Karpas-422 (cell line): ENCODE results near the gene TMEM54. TPM values are rescaled to one million over a fixed set of nuclear protein-coding genes. Genes with fewer than 3 reads are reported as not detected.

Experiments
- DNase-seq: peaks from one replicate; pipeline ENCODE4 v3.0.0-alpha.2; 2015
- H2AFZ ChIP-seq: fragments of 200-600 bp; sonication (generic); 2 replicates; pipeline ENCODE4 v1.6.1; 2014; ENCODE audit warnings: antibody characterized with exemption, low read length, mixed read lengths
- H3K27ac ChIP-seq: fragments of 200-600 bp; sonication (generic); 2 replicates; pipeline ENCODE4 v1.5.1; 2014; ENCODE audit warnings: mild to moderate bottlenecking, low read length, moderate library complexity
- H3K27me3 ChIP-seq: fragments of 200-600 bp; sonication (generic); 2 replicates; pipeline ENCODE4 v1.6.1; 2014; ENCODE audit warnings: low read length, mixed read lengths
- H3K36me3 ChIP-seq: fragments of 200-600 bp; sonication (generic); 2 replicates; pipeline ENCODE4 v1.6.1; 2014; ENCODE audit warnings: low read length, mixed read lengths; ENCODE audit not compliant: insufficient read depth
- H3K4me1 ChIP-seq: fragments of 200-600 bp; sonication (generic); 2 replicates; pipeline ENCODE4 v1.6.1; 2014; ENCODE audit warnings: mild to moderate bottlenecking, low read length, mixed read lengths
- H3K4me2 ChIP-seq: fragments of 200-600 bp; sonication (generic); 2 replicates; pipeline ENCODE4 v1.6.1; 2014; ENCODE audit warnings: low read length, low read depth, mild to moderate bottlenecking; ENCODE audit not compliant: poor library complexity, severe bottlenecking
- H3K4me3 ChIP-seq: fragments of 200-600 bp; sonication (generic); 2 replicates; pipeline ENCODE4 v1.5.1; 2014; ENCODE audit warnings: mild to moderate bottlenecking, antibody characterized with exemption, low read length, mixed read lengths
- H3K79me2 ChIP-seq: fragments of 200-600 bp; sonication (generic); 2 replicates; pipeline ENCODE4 v1.6.1; 2014; ENCODE audit warnings: mild to moderate bottlenecking, low read length, mixed read lengths
- H3K9ac ChIP-seq: fragments of 200-600 bp; sonication (generic); 2 replicates; pipeline ENCODE4 v1.6.0; 2014; ENCODE audit warnings: low read length
- H3K9me2 ChIP-seq: fragments of 200-600 bp; sonication (generic), shearing (Covaris generic); replicated peaks from 2 replicates; pipeline ENCODE4 v1.6.0; 2014; ENCODE audit warnings: mild to moderate bottlenecking, low read length, moderate library complexity; ENCODE audit not compliant: insufficient read depth
- H3K9me3 ChIP-seq: fragments of 300-700, 200-600 bp; sonication (generic); 2 replicates; pipeline ENCODE4 v1.6.1; 2014; ENCODE audit warnings: low read length, mixed read lengths
- H4K20me1 ChIP-seq: fragments of 200-600 bp; sonication (generic); 2 replicates; pipeline ENCODE4 v1.6.1; 2014; ENCODE audit warnings: mild to moderate bottlenecking, antibody characterized with exemption, low read length, low read depth; ENCODE audit not compliant: insufficient read depth
- total RNA-seq: library from RNA; depleted of rRNA; stranded (reverse); fragments of >200 nt; shearing (Covaris generic); gene quantifications from 2 replicates; pipeline ENCODE4 v1.2.3, GENCODE V29; 2014; ENCODE audit warnings: low replicate concordance

The TMEM54 gene
- total RNA-seq, 1 experiment from 2014 or later = 1.1 TPM

GRCh38 chr1:32927441-32927840 lies 26.3 kb upstream of the TMEM54 start:
- Histone ChIP-seq H3K36me3 (peaks cover 10% of the 10 kb centered on the region), H2AFZ (no peak overlapping the region), H4K20me1 (no peaks in the 10 kb centered on the region), H3K79me2 (no peaks in the 10 kb centered on the region), H3K9ac (no peak overlapping the region), H3K27me3 (no peaks in the 10 kb centered on the region), H3K9me3 (no peaks in the 10 kb centered on the region), H3K4me1 (no peaks in the 10 kb centered on the region), H3K4me2 (no peak overlapping the region), H3K27ac (no peak overlapping the region), H3K4me3 (no peak overlapping the region), H3K9me2 (no peaks in the 10 kb centered on the region)
- DNase-seq = peak; percentile 40

DNA sequence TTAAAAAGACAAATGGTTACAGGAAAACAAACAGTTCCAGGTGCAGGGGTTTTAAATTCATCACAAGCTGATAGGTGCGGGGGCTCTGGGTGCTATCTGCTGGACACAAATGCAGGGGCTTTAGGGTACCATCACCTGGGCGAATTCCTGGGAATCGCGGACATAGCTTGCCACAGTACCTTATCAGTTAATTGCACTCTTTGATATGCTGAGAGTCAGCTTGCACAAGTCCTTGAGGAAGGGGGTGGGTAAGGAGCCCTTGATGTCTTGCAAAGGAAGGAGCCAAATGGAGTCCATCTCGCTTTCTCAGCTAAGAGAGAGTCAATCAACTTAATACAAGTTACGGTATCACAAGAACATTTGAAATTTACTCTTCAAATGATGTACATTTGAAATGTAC lies 25.4 kb upstream of the TMEM54 start:
- Histone ChIP-seq H3K9me2 (no peaks in the 10 kb centered on the region), H3K4me3 (no peak overlapping the region), H3K9me3 (no peaks in the 10 kb centered on the region), H3K4me2 (no peak overlapping the region), H3K9ac (no peak overlapping the region), H2AFZ (no peak overlapping the region), H3K4me1 (no peaks in the 10 kb centered on the region), H4K20me1 (no peaks in the 10 kb centered on the region), H3K79me2 (no peaks in the 10 kb centered on the region), H3K36me3 (peaks cover 1% of the 10 kb centered on the region; the same call in 1 of the 2 replicates), H3K27me3 (no peaks in the 10 kb centered on the region), H3K27ac (no peak overlapping the region)
- peak; percentile 40 for DNase-seq

GRCh38 chr1:32925403-32926162 lies 24.4 kb upstream of the TMEM54 start:
- Histone ChIP-seq H3K4me2 (no peak overlapping the region), H2AFZ (no peak overlapping the region), H3K9me3 (no peaks in the 10 kb centered on the region), H3K9ac (no peak overlapping the region), H4K20me1 (no peaks in the 10 kb centered on the region), H3K79me2 (no peaks in the 10 kb centered on the region), H3K4me3 (no peak overlapping the region), H3K9me2 (no peaks in the 10 kb centered on the region), H3K36me3 (no peaks in the 10 kb centered on the region), H3K4me1 (no peaks in the 10 kb centered on the region), H3K27ac (no peak overlapping the region), H3K27me3 (no peaks in the 10 kb centered on the region)
- peak; percentile 39 for DNase-seq

GRCh38 chr1:32924881-32925344 lies 23.7 kb upstream of the TMEM54 start:
- Histone ChIP-seq H3K27me3 (no peaks in the 10 kb centered on the region), H4K20me1 (no peaks in the 10 kb centered on the region), H3K9ac (no peak overlapping the region), H3K9me3 (no peaks in the 10 kb centered on the region), H3K9me2 (no peaks in the 10 kb centered on the region), H3K4me1 (no peaks in the 10 kb centered on the region), H3K4me3 (no peak overlapping the region), H3K36me3 (peaks cover 4% of the 10 kb centered on the region; the same call in 1 of the 2 replicates), H3K27ac (no peak overlapping the region), H3K79me2 (no peaks in the 10 kb centered on the region), H2AFZ (no peak overlapping the region), H3K4me2 (no peak overlapping the region)
- DNase-seq = no peak

DNA sequence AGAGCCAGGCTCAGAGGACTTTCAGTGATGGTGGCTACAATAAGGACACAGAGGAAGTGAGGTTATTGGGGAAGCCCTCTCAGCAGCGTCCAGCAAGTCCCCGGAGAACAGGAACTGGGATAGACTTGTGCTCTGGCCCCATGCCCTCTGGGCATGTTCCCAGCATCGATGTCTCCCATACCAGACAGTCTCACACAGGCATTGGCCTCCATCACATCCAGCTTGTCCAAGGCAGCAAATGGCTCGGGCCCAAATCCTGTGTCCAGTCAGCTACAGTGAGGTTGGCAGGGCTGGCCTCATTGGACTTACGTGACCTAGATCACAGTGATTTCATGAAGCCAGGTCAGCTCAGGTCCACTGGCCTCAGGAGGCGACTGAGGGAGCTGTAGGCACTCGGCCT lies 19.6 kb upstream of the TMEM54 start:
- no peak for DNase-seq
- no peak overlapping the region for H3K27ac ChIP-seq
- H3K4me1 ChIP-seq = no peaks in the 10 kb centered on the region
- H3K27me3 ChIP-seq = no peaks in the 10 kb centered on the region
- no peak overlapping the region for H2AFZ ChIP-seq
- no peak overlapping the region for H3K9ac ChIP-seq
- H3K36me3 ChIP-seq = peaks cover 6% of the 10 kb centered on the region; the same call in 1 of the 2 replicates
- H3K4me2 ChIP-seq = no peak overlapping the region
- no peaks in the 10 kb centered on the region for H4K20me1 ChIP-seq
- H3K79me2 ChIP-seq = no peaks in the 10 kb centered on the region
- H3K9me3 ChIP-seq = no peaks in the 10 kb centered on the region
- no peaks in the 10 kb centered on the region for H3K9me2 ChIP-seq
- no peak overlapping the region for H3K4me3 ChIP-seq

GRCh38 chr1:32919811-32920733 lies 18.9 kb upstream of the TMEM54 start:
- Histone ChIP-seq H3K27ac (no peak overlapping the region), H3K4me2 (no peak overlapping the region), H3K9ac (no peak overlapping the region), H3K36me3 (peaks cover 6% of the 10 kb centered on the region; the same call in 1 of the 2 replicates), H3K9me2 (no peaks in the 10 kb centered on the region), H2AFZ (no peak overlapping the region), H3K27me3 (no peaks in the 10 kb centered on the region), H3K4me3 (no peak overlapping the region), H3K9me3 (no peaks in the 10 kb centered on the region), H4K20me1 (no peaks in the 10 kb centered on the region), H3K4me1 (no peaks in the 10 kb centered on the region), H3K79me2 (no peaks in the 10 kb centered on the region)
- no peak for DNase-seq

GRCh38 chr1:32918179-32918578 lies 17.0 kb upstream of the TMEM54 start:
- Histone ChIP-seq H3K9ac (no peak overlapping the region), H3K4me1 (no peaks in the 10 kb centered on the region), H3K36me3 (peaks cover 6% of the 10 kb centered on the region; the same call in 1 of the 2 replicates), H3K27me3 (no peaks in the 10 kb centered on the region), H2AFZ (no peak overlapping the region), H3K9me3 (no peaks in the 10 kb centered on the region), H3K4me3 (no peak overlapping the region), H3K9me2 (no peaks in the 10 kb centered on the region), H4K20me1 (no peaks in the 10 kb centered on the region), H3K4me2 (no peak overlapping the region), H3K27ac (no peak overlapping the region), H3K79me2 (no peaks in the 10 kb centered on the region)
- DNase-seq = no peak

DNA sequence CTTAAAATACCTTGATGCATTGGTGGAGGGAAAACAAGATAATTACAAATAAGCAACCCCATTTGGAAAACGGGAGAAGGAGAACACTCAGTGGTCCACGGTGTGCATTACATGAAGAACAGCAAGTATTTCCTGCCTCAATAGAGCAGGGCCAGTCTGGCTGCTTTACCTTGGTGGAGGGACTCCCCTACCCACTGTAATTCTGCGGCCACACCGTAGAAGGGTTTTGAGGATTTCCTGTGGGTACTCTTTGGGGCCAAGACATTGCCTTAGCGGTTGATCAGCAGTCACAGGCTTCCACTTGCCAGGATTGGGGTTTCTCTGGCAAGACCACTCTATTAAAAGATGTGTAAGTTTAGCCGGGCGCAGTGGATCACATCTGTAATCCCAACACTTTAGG lies 16.3 kb upstream of the TMEM54 start:
- no peaks in the 10 kb centered on the region for H3K9me2 ChIP-seq
- H3K36me3 ChIP-seq = peaks cover 6% of the 10 kb centered on the region; the same call in 1 of the 2 replicates
- no peaks in the 10 kb centered on the region for H3K9me3 ChIP-seq
- no peaks in the 10 kb centered on the region for H3K27me3 ChIP-seq
- H3K9ac ChIP-seq = no peak overlapping the region
- no peak overlapping the region for H3K27ac ChIP-seq
- no peaks in the 10 kb centered on the region for H3K4me1 ChIP-seq
- H2AFZ ChIP-seq = no peak overlapping the region
- H4K20me1 ChIP-seq = no peaks in the 10 kb centered on the region
- H3K4me2 ChIP-seq = no peak overlapping the region
- H3K4me3 ChIP-seq = no peak overlapping the region
- no peaks in the 10 kb centered on the region for H3K79me2 ChIP-seq
- no peak for DNase-seq
